Right kidney (tissue), 1 donor: ENCODE data around the gene LAMC3.

Experiments
- DNase-seq: peaks from one replicate; pipeline ENCODE4 v3.0.0-alpha.2; 2016

LAMC3 gene

DNA sequence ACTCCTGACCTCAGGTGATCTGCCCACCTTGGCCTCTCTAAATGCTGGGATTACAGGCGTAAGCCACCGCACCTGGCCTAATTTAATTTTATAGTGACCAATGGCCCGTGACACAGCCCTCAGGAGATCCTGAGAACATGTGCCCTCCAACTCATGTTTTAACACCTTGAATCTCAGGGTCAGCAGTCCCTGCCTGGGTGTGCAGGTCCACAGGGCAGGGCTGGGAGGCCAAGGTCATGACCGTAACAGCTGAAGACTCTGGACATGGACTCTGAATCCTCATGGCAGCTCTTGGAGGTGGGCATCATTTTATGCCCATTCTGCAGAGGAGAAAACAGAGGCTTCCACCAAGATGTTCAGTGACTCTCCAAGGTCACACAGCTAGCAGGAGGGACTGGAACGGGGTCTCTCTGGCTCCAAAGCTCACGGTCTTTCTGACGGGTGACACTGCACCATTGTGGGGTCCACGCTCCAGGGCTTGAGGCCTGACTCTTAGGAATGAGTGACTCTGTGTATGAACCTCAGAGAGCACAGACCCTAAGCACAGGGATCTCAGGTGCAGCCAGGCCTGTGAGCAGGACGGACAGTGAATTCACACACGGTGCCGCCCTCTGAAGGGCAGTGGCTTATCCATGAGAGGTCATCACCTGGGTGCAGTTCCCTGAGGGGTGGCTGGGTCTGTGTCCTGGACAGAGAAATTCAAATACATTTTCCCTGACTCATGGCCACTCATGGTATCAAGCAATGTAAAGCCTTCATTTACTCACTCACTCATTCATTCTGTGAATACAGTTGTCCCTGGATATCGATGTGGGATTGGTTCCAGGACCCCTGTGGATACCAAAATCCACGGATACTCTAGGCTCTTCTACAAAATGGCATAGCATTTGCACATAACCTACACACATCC is 32.8 kb upstream of the LAMC3 start:
- no peak for DNase-seq

- no peak for DNase-seq
These were observed 31.2 kb upstream of the LAMC3 start for GRCh38 chr9:130977811-130978221.

DNA sequence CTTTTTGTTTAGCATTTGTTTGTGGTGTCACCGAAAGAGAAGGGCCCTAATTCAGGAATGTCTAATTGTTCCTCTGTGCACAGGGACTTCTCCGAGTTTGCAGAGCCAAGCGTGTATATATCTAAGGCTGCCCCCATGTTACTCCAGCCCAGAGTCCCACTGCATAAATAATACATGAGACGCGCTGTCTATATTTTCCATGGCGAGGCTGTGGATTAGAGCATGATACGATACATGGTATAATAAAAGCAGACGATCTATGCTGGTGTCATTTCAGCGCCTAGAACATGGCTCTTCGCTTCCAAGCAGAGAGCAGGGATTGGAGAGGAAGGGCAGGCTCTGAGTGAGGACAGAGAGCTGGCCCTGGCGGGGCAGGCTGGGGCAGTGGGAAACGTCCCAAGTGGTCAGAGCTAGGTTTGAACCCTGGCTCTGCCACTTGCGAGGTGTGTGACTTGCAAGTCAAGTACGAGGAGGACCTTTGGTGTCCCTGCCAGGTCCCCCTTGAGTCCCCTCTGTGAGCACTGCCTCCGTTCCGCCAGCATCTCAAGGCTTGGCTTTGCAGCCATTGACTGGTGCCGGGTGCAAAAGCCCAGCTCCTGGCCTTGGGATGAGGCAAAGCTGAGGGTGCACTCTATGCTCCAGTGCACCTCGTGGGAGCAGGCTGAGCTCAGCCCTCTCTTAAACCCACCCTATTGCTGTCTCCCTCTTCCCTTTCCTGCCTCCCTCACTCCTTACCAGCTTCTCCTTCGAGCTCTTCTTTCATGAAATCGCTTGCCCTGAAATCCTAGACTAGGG is 29.2 kb upstream of the LAMC3 start:
- no peak for DNase-seq

- DNase-seq, result no peak
These were observed 28.4 kb upstream of the LAMC3 start for GRCh38 chr9:130980526-130980925.

DNA sequence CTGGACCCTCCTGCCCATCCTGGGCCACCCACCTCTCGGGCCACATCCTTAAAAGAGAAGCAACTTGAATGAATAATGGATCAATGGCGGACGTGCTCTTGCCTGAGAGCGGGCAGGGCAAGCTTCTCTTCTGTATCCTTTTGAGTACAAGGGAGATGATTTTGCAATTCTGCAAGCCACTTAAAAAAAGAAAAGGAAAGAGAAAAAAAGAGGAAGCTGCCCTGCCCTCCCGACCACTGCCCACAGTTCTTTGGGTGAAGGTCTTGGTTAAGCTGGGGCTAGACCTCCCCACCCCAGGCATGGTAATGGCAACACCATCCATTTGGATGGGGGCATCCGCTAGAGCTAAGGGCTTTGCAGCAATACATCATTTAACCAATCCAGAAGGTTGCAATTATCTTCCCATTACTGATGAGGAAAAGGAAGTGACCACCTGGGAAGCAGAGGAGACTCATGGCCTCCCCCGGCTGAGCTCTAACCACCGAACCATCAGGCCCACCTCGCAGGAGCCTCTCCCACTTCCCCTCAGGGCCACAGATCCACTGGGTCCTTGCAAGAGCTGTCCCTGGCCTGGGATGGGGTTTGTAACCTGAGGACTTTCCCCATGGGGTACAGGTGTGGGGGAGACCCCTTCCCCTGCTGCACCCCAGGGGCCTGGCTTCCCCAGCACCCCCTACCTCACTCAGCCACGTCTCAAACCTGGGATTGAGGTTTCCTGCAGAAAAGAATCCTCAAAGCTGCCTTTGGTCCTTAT is 27.8 kb upstream of the LAMC3 start:
- DNase-seq, result no peak

- DNase-seq, result no peak
These were observed 27.2 kb upstream of the LAMC3 start for GRCh38 chr9:130981756-130982137.

DNA sequence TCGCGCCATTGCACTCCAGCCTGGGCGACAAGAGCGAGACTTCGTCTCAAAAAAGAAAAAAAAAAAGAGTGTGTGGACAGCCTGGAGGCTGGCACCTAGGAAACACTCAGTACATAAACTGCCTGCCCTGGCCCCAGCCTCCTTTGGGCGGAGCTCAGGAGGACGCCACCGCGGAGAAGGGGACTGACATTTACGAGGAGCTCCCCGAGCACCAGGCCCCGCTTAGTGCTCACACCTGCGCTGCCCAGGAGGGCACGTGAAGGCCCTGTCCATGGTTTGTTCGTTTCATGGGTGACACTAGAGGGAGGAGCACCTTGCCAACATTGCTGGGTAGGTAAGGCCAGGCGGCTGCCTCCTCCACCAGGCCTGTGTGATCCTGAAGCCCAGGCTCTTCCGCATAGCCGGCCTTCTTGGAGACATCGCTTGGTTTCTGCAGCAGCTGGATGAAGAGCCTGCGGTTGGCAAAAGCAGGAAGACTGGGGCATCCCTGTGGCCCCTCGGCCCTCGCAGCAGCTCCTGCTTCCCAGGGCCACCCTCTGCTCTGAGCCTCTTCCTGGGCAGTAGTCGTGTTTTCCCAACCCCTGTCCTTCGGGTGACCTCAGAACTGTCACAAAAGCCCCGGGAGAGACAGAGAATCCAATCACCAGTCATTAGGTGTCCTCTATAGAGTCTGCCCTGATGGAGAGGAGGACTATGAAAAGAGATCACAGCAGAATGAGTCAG is 26.2 kb upstream of the LAMC3 start:
- DNase-seq, result no peak

GRCh38 chr9:130983359-130983670 is 25.7 kb upstream of the LAMC3 start:
- DNase-seq, result no peak

GRCh38 chr9:130983970-130984369 is 25.0 kb upstream of the LAMC3 start:
- no peak for DNase-seq

DNA sequence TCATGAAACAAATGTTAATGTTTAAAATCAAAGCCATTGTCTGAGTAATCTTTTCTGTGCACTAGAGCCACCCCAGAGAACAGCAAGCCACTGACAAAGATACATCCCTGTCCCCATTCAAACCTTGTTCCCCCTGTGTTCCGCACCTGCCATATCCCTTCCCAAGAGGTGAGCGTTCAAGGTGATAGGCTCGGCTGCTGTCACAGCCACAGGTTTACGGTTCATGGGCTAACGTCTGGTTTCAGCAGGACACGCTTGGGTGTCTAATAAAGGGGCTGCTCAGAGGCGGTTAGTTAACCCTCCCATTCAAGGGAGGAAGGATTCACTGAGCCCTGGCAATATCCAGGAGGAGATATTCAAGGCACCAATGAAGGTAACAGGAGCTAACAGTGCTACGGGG is 24.5 kb upstream of the LAMC3 start:
- no peak for DNase-seq

GRCh38 chr9:130985029-130985428 is 23.9 kb upstream of the LAMC3 start:
- no peak for DNase-seq

DNA sequence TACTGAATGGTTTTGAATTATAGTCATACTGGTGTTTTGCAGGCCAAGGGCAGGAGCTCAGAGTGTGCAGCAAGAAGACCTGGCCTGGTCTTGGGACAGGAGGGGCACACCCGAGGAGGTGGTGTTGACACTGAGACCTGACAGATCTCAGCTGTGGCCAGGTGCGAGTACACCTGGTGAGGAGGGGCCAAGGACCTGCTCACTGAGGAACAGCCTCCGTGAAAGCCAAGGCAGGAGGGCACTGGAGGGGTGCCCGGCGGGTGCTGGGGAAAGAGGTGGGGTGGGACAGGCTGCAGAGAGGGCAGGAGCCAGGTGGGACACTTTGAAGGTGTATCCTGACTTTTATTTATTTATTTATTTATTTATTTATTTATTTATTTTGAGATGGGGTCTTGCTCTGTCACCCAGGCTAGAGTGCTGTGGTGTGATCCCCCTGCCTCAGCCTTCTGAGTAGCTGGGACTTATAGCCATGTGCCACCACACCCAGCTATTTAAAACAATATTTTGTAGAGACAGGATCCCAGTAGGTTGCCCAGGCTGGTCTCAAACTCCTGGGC is 23.3 kb upstream of the LAMC3 start:
- DNase-seq, result no peak

GRCh38 chr9:130986356-130986965 is 22.5 kb upstream of the LAMC3 start:
- no peak for DNase-seq

DNA sequence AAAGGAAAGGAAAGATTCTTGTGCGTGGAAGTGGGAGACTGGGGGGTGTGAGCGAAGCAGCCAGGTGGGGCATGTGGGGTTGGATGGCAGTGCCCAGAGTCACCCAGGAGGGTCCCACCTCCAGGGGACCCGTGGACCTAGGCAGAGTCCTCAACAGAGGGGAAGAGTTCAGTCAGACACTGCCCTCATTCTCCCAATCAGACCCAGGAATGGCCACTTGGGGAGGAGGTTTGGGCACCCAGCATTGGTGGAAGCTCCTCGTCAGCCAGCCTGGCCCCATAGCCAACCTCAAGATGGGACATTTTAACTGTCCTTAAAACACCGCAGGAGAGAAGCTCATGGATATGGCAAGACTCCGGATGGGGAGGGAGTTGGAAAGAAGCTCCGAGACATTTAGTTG is 21.9 kb upstream of the LAMC3 start:
- no peak for DNase-seq

DNA sequence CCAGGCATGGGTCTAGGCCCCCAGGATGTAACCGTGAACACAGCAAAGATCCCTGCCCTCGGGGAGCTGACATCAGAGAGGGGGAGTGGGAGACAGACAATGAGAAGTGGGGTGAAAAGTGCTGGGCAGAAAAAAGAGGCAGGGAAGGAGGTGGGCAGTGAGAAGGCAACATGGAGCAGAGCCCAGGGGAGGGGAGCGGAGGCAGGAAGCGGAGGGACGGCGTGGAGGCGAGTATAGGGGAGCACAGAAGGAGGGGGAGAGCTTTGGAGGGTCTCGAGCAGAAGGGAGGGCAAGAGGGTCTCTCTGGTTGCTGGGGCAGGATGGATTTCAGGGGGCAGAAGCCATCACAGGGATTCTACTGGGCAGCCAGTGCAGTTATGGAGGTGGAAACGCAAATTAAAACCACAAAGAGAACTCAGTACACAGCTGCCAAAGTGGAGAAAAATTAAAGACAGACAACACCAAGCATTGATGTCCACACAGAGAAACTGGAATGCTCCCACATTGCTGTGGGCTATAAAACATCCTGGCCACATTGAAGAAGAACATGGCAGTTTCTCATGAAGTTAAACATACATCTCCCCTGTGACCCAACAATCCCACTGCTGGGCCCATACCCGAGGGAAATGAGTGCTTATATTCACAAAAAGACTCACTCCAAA is 21.1 kb upstream of the LAMC3 start:
- DNase-seq, result no peak

DNA sequence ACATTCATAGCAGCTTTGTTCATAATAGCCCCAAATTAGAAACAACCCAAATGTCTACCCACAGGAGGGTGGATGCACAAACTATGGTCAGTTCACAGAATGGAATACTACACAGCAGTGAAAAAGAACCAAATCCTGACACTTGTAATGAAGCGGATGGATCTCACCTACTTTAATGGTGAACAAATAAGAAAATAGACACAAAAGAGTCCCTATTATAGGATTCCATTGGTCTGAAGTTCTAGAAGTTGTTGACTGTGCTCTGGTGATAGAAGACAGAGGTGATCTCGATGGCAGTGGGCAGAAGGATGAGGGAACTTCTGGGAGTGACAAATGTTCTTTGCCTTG is 20.6 kb upstream of the LAMC3 start:
- no peak for DNase-seq

GRCh38 chr9:130988905-130989304 is 20.1 kb upstream of the LAMC3 start:
- no peak for DNase-seq

GRCh38 chr9:130989391-130989790 is 19.6 kb upstream of the LAMC3 start:
- DNase-seq, result no peak

DNA sequence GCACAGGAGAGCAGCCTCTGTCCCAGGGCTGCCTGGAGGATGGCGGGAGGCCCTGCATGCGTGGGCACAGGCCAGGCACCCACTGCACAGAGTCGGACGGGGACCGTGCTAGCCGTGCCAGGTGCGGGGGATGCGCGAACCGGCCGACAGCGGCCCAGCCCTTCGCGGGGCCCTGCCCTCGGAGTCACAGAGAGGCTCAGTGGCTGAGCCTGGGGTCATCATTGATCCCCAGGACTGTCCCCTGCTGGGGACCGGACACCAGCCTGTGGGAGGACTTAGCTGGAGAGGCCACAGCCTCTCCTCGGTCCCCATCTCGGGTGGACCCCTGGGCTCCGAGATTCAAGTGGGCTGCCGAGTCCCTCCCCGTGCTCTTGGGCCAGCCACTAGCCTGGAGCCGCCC is 19.1 kb upstream of the LAMC3 start:
- DNase-seq, result no peak

DNA sequence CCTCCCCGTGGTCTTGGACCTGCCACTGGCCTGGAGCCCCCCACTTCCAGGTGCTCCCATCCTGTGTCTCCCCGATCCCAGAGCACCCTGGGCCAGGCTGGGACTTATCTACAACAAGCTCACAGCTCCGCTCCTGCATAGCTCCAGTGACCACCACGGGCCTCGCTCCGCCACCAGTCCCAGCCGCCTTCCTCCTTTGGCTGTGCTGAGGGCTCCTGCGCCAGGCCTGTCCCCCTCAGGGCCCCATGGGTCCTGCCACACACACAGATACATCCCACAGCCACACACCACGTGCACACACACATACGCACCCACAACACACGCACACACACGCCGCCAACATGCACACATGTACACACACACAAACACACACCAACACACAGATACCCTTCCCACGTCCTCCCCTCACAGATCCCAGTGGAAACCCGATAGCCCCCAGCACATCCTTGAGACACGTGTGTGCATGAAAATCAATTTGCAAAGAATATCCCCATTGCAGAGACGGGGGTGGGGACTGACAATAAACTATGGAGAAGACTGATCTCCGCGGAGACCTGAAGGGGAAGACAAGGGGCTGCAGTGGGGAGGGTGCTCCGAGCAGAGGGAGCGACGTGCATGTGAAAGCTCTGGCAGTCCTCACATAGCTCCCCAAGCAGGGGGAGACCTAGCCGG is 18.5 kb upstream of the LAMC3 start:
- DNase-seq, result no peak
